Neural cell (in vitro differentiated cells): ENCODE measurements around the gene RBM38. TPM values are rescaled to one million over a fixed set of nuclear protein-coding genes. Genes with fewer than 3 reads are reported as not detected.
"Not testable (repeated sequence)": the region's sequence is repeated elsewhere in the genome, so short reads cannot be mapped to it uniquely, and the experiment has no call there.

Source experiments
- H2AFZ ChIP-seq: fragments of 200-600, 300-800 bp; sonication (generic), shearing (Covaris generic); 2 replicates; pipeline ENCODE4 v1.6.0; 2014; ENCODE audit warnings: low read depth, mild to moderate bottlenecking, antibody characterized with exemption, low read length, moderate library complexity
- H3F3A ChIP-seq: fragments of 200-600 bp; shearing (Covaris generic); 2 replicates; pipeline ENCODE4 v1.6.1; 2016; ENCODE audit warnings: mild to moderate bottlenecking, moderate library complexity, mixed read lengths, antibody characterized with exemption, low read length; ENCODE audit not compliant: insufficient read depth, poor library complexity, severe bottlenecking
- H3K27ac ChIP-seq: fragments of 200-600, 300-800 bp; sonication (generic), shearing (Covaris generic); 2 replicates; pipeline ENCODE4 v1.5.1; 2014; ENCODE audit warnings: mild to moderate bottlenecking, low read length, moderate library complexity
- H3K27me3 ChIP-seq: fragments of 300-800, 200-600 bp; sonication (generic), shearing (Covaris generic); 2 replicates; pipeline ENCODE4 v1.6.0; 2014; ENCODE audit warnings: mild to moderate bottlenecking, low read depth, low read length, moderate library complexity; ENCODE audit not compliant: insufficient read depth
- H3K36me3 ChIP-seq: fragments of 300-800, 200-600 bp; sonication (generic), shearing (Covaris generic); 2 replicates; pipeline ENCODE4 v1.5.1; 2014; ENCODE audit warnings: mild to moderate bottlenecking, antibody characterized with exemption, low read length, moderate library complexity; ENCODE audit not compliant: insufficient read depth
- H3K4me2 ChIP-seq: fragments of 300-800, 200-600 bp; sonication (generic), shearing (Covaris generic); 2 replicates; pipeline ENCODE4 v1.6.0; 2014; ENCODE audit warnings: mild to moderate bottlenecking, low read length
- H3K4me3 ChIP-seq: fragments of 300-800, 200-600 bp; sonication (generic), shearing (Covaris generic); 2 replicates; pipeline ENCODE4 v1.5.1; 2014; ENCODE audit warnings: mild to moderate bottlenecking, low read length, moderate library complexity
- H3K79me2 ChIP-seq: fragments of 200-600 bp; shearing (Covaris generic); replicated peaks from 2 replicates; pipeline ENCODE4 v1.6.0; 2014; ENCODE audit warnings: mild to moderate bottlenecking, low read length, moderate library complexity; ENCODE audit not compliant: insufficient read depth
- H3K9ac ChIP-seq: fragments of 300-800, 200-600 bp; sonication (generic), shearing (Covaris generic); 2 replicates; pipeline ENCODE4 v1.6.1; 2016; ENCODE audit warnings: mild to moderate bottlenecking, low read length, mixed read lengths
- H3K9me2 ChIP-seq: fragments of 200-600 bp; shearing (Covaris generic); 2 replicates; pipeline ENCODE4 v1.6.1; 2016; ENCODE audit warnings: mild to moderate bottlenecking, low read length, mixed read lengths; ENCODE audit not compliant: insufficient read depth
- H3K9me3 ChIP-seq: fragments of 200-600, 300-800 bp; sonication (generic), shearing (Covaris generic); 2 replicates; pipeline ENCODE4 v1.6.1; 2016; ENCODE audit warnings: mild to moderate bottlenecking, mixed run types, low read length, moderate library complexity, mixed read lengths
- H4K20me1 ChIP-seq: fragments of 200-600 bp; shearing (Covaris generic); 2 replicates; pipeline ENCODE4 v1.6.1; 2016; ENCODE audit warnings: mild to moderate bottlenecking, mixed run types; ENCODE audit not compliant: insufficient read depth
- CTCF ChIP-seq: fragments of 450-650 bp; IDR thresholded peaks from 2 replicates; pipeline ENCODE4 v1.5.1; 2014; ENCODE audit warnings: antibody characterized with exemption, mild to moderate bottlenecking, moderate library complexity; ENCODE audit not compliant: poor library complexity, severe bottlenecking
- EP300 ChIP-seq: fragments of 450-650 bp; conservative IDR thresholded peaks from 2 replicates; pipeline ENCODE4 v1.6.1; 2014; ENCODE audit warnings: antibody characterized with exemption, mild to moderate bottlenecking, moderate library complexity; ENCODE audit not compliant: poor library complexity, severe bottlenecking
- EZH2 ChIP-seq: fragments of 200-600, 300-800 bp; shearing (Covaris generic), sonication (generic); IDR thresholded peaks from 2 replicates; pipeline ENCODE4 v1.6.1; 2014; ENCODE audit warnings: antibody characterized with exemption, low read length, borderline replicate concordance, mild to moderate bottlenecking; ENCODE audit not compliant: insufficient read depth, poor library complexity, severe bottlenecking
- MXI1 ChIP-seq: fragments of 450-650 bp; conservative IDR thresholded peaks from 2 replicates; pipeline ENCODE4 v1.6.1; 2014; ENCODE audit warnings: antibody characterized with exemption, mild to moderate bottlenecking; ENCODE audit not compliant: poor library complexity, severe bottlenecking
- POLR2AphosphoS5 ChIP-seq: IDR thresholded peaks from 2 replicates; pipeline ENCODE4 v1.6.1; 2012
- RAD21 ChIP-seq: fragments of 450-650 bp; conservative IDR thresholded peaks from 2 replicates; pipeline ENCODE4 v1.6.1; 2014; ENCODE audit warnings: antibody characterized with exemption, mild to moderate bottlenecking, moderate library complexity
- REST ChIP-seq: IDR thresholded peaks from 2 replicates; pipeline ENCODE4 v1.6.1; 2012; ENCODE audit warnings: borderline replicate concordance
- SMC3 ChIP-seq: fragments of 450-650 bp; conservative IDR thresholded peaks from 2 replicates; pipeline ENCODE4 v1.6.1; 2014; ENCODE audit warnings: antibody characterized with exemption, mild to moderate bottlenecking, moderate library complexity; ENCODE audit not compliant: poor library complexity
- TAF1 ChIP-seq: IDR thresholded peaks from 2 replicates; pipeline ENCODE4 v1.6.1; 2012; ENCODE audit warnings: low read depth
- polyA plus RNA-seq: library from polyadenylated mRNA; depleted of rRNA; stranded (reverse); fragments of >200 nt; gene quantifications from 2 replicates; pipeline ENCODE4 v1.2.3, GENCODE V29; 2014

Gene RBM38
- polyA plus RNA-seq, 1 donor from 2014 or later = 19.0 TPM

GRCh38 chr20:57350081-57350710 is 41.0 kb upstream of the RBM38 start:
- no peak overlapping the region for H3K4me3 ChIP-seq
- no peaks in the 10 kb centered on the region for H3K9me2 ChIP-seq
- no peak overlapping the region for H3K27ac ChIP-seq
- H3F3A ChIP-seq = no peaks in the 10 kb centered on the region
- H3K9me3 ChIP-seq = no peaks in the 10 kb centered on the region
- no peaks in the 10 kb centered on the region for H3K27me3 ChIP-seq
- TF ChIP-seq REST = no peak
- TF ChIP-seq EZH2 = no peak
- TF ChIP-seq CTCF = no peak
- TF ChIP-seq TAF1 = no peak
- TF ChIP-seq SMC3 = no peak
- TF ChIP-seq MXI1 = no peak
- TF ChIP-seq EP300 = no peak
- no peak for TF ChIP-seq RAD21
- no peak for TF ChIP-seq POLR2AphosphoS5
- H4K20me1 ChIP-seq = no peaks in the 10 kb centered on the region
- peaks cover 27% of the 10 kb centered on the region for H3K79me2 ChIP-seq
- no peak overlapping the region for H2AFZ ChIP-seq
- no peak overlapping the region for H3K9ac ChIP-seq
- H3K4me2 ChIP-seq = no peak overlapping the region
- H3K36me3 ChIP-seq = no peaks in the 10 kb centered on the region

GRCh38 chr20:57350726-57351041 is 40.5 kb upstream of the RBM38 start:
- H2AFZ ChIP-seq, H3K4me2 ChIP-seq, H3K27me3 ChIP-seq, H4K20me1 ChIP-seq, H3K9me3 ChIP-seq, H3K36me3 ChIP-seq, H3K27ac ChIP-seq, H3F3A ChIP-seq, H3K9ac ChIP-seq, H3K9me2 ChIP-seq: not testable (repeated sequence)
- H3K4me3 ChIP-seq = peak overlapping the region; percentile 89
- peaks cover 27% of the 10 kb centered on the region for H3K79me2 ChIP-seq
